Fibroblast of lung (primary cell): ENCODE results near the gene PPRC1.

ENCODE experiments used
- CTCF ChIP-seq, 2 donors: IDR thresholded peaks in 1 of 2; conservative IDR thresholded peaks in 1 of 2; 1 replicate in 1 of 2; 2 replicates in 1 of 2; pipeline ENCODE4 v1.5.1; 2011 to 2012; ENCODE audit warnings: low read length in 2 of 2, control low read depth in 1 of 2, inconsistent platforms in 1 of 2, low read depth in 1 of 2, mild to moderate bottlenecking in 1 of 2
- EZH2 ChIP-seq: IDR thresholded peaks from 2 replicates; pipeline ENCODE4 v1.5.1; 2012; ENCODE audit warnings: low read length, control low read depth, mild to moderate bottlenecking; ENCODE audit errors: missing control alignments

GRCh38 chr10:102185272-102185671 lies 52.4 kb downstream of the PPRC1 start:
- TF ChIP-seq CTCF (conservative IDR thresholded peaks at IDR 0.05 in 1 of 2, IDR thresholded peaks at IDR 0.05 in 1 of 2; ENCODE audit: low read depth in 1 of 2, low read length in 2 of 2) (no peak), EZH2 (no peak)
